GM12878 (cell line): ENCODE measurements around the gene DIP2C. TPM values are rescaled to one million over a fixed set of nuclear protein-coding genes. Genes with fewer than 3 reads are reported as not detected.

ENCODE experiments used
- ATAC-seq: fragments of 200-7000 bp; cut with Tn5 transposase; 3 replicates; pipeline ENCODE4 v1.9.1; 2020; ENCODE audit warnings: mild to moderate bottlenecking, moderate library complexity
- BruUV-seq: library from RNA; stranded (reverse); fragments of 400-500 nt; replicated peaks from 2 replicates; lab custom pipeline; 2021; lab: Mats Ljungman, UMichigan
- CTCF ChIA-PET: fragments of 300-600 bp; sonication (Branson Sonifier 250); formaldehyde crosslinking; extraction: SDS; loops from one replicate; lab custom pipeline; 2021; ENCODE audit warnings: inconsistent platforms; lab: Yijun Ruan, JAX
- POLR2A ChIA-PET: fragments of 350-600 bp; formaldehyde crosslinking; extraction: SDS; loops from one replicate; lab custom pipeline; 2021; ENCODE audit warnings: inconsistent platforms; lab: Charles Lee
- RAD21 ChIA-PET: fragments of 300-600 bp; sonication (Branson Sonifier 250); formaldehyde crosslinking; loops from one replicate; lab custom pipeline; 2023; ENCODE audit warnings: antibody characterized with exemption; ENCODE audit not compliant: unreplicated experiment; lab: Charles Lee
- SMC1A ChIA-PET: fragments of 300-600 bp; sonication (Branson Sonifier 250); formaldehyde crosslinking; loops from one replicate; lab custom pipeline; 2023; ENCODE audit not compliant: unreplicated experiment, uncharacterized antibody; lab: Charles Lee
- DNase-seq: peaks from one replicate; pipeline ENCODE4 v3.0.0-alpha.2; 2011; ENCODE audit warnings: low read depth, low spot score
- FAIRE-seq: peaks from 3 replicates; lab custom pipeline; 2011; peaks lifted over from hg19 to GRCh38; lab: Jason Lieb, UNC
- H2AFZ ChIP-seq: 2 replicates; pipeline ENCODE4 v1.6.0; 2011; ENCODE audit warnings: low read depth, low read length, control low read depth; ENCODE audit not compliant: control insufficient read depth
- H3K27ac ChIP-seq: 2 replicates; pipeline ENCODE4 v1.5.1; 2011; ENCODE audit warnings: control low read depth; ENCODE audit not compliant: control insufficient read depth, insufficient read depth
- H3K27me3 ChIP-seq, 2 experiments: replicated peaks in 1 of 2; 2 replicates each; pipeline versions ENCODE4 v1.6.0 to v1.6.1; 2011; ENCODE audit warnings: low read length in 1 of 2; ENCODE audit not compliant: control insufficient read depth in 2 of 2, insufficient read depth in 2 of 2
- H3K36me3 ChIP-seq, 2 experiments: 2 replicates each; pipeline ENCODE4 v1.5.1; 2011; ENCODE audit warnings: low read length in 1 of 2; ENCODE audit not compliant: control insufficient read depth in 2 of 2, insufficient read depth in 2 of 2
- H3K4me1 ChIP-seq: 2 replicates; pipeline ENCODE4 v1.6.1; 2011; ENCODE audit warnings: mild to moderate bottlenecking, low read length, moderate library complexity, mixed read lengths; ENCODE audit not compliant: control insufficient read depth, insufficient read depth
- H3K4me2 ChIP-seq: 2 replicates; pipeline ENCODE4 v1.6.0; 2011; ENCODE audit warnings: control low read depth; ENCODE audit not compliant: control insufficient read depth, insufficient read depth
- H3K4me3 ChIP-seq: fragments of 200-600 bp; sonication (generic); 2 replicates; pipeline ENCODE4 v1.5.1; 2016
- H3K79me2 ChIP-seq: 2 replicates; pipeline ENCODE4 v1.6.0; 2011; ENCODE audit warnings: low read length; ENCODE audit not compliant: control insufficient read depth, insufficient read depth
- H3K9ac ChIP-seq: 2 replicates; pipeline ENCODE4 v1.8.0; 2011; ENCODE audit warnings: low read length, control low read depth, mixed read lengths; ENCODE audit not compliant: control insufficient read depth, insufficient read depth
- H3K9me3 ChIP-seq: replicated peaks from 3 replicates; pipeline ENCODE4 v1.5.1; 2011; ENCODE audit warnings: mild to moderate bottlenecking, low read length; ENCODE audit not compliant: control insufficient read depth, insufficient read depth
- H4K20me1 ChIP-seq: 2 replicates; pipeline ENCODE4 v1.6.0; 2011; ENCODE audit not compliant: control insufficient read depth, insufficient read depth
- DPF2 ChIP-seq: fragments of 450-650 bp; IDR thresholded peaks from 2 replicates; pipeline ENCODE4 v1.6.1; 2017; ENCODE audit warnings: mild to moderate bottlenecking
- RAD51 ChIP-seq: fragments of 450-650 bp; IDR thresholded peaks from 2 replicates; pipeline ENCODE4 v1.6.1; 2016; ENCODE audit warnings: moderate library complexity, mild to moderate bottlenecking, inconsistent platforms
- TCF12 ChIP-seq: IDR thresholded peaks from 2 replicates; pipeline ENCODE4 v1.6.1; 2011; ENCODE audit warnings: low read depth, mild to moderate bottlenecking, low read length
- WGBS: methylation state at CpG from one replicate; pipeline ENCODE4 v1.1.6; 2016; ENCODE audit warnings: low lambda C conversion rate; ENCODE audit not compliant: insufficient replicate concordance, insufficient coverage; ENCODE audit errors: missing lambda C conversion rate; 5-methylcytosine and 5-hydroxymethylcytosine counted together
- in situ Hi-C: fragments of 300-500 bp; cut with MboI; formaldehyde crosslinking; loops from 9 replicates; pipeline ENCODE4 v1.14.3; 2018; ENCODE audit warnings: mixed read lengths
- intact Hi-C: fragments of 100-400 bp; cut with micrococcal nuclease; formaldehyde crosslinking; loops from one replicate; pipeline ENCODE4 v1.14.2; 2022; ENCODE audit not compliant: unreplicated experiment
- polyA plus RNA-seq, 11 experiments: library from polyadenylated mRNA; depleted of rRNA in 4 of 11; unstranded in 6 of 11; stranded (reverse) in 5 of 11; fragments of >200 nt; fragmentation: Nextera tagmentation in 4 of 11; fragmentation: Illumina TruSeq in 1 of 11; extraction: Ambion mirVana in 4 of 11; extraction: Trizol in 1 of 11; gene quantifications; 1 replicate in 1 of 11; 2 replicates in 10 of 11; pipeline versions ENCODE4 v1.2.1 to v1.2.3, GENCODE V29; 2011 to 2016; ENCODE audit warnings: inconsistent platforms in 2 of 11, missing spikeins in 2 of 11, low read depth in 1 of 11
- total RNA-seq, 4 experiments: library from RNA; depleted of rRNA in 3 of 4; stranded (reverse); fragments of >200 nt in 3 of 4; fragmentation: Illumina TruSeq in 1 of 4; extraction: Trizol in 1 of 4; gene quantifications; 2 replicates each; pipeline versions ENCODE4 v1.2.1 to v1.2.3, GENCODE V29; 2013 to 2021
- TF ChIP-seq, protein P1 (sequence below): IDR thresholded peaks from 2 replicates; pipeline ENCODE4 v1.6.1; 2011; ENCODE audit warnings: mild to moderate bottlenecking, low read depth, low read length, moderate library complexity; ENCODE audit not compliant: insufficient replicate concordance
- TF ChIP-seq, protein P2 (sequence below): fragments of 450-650 bp; formaldehyde crosslinking; IDR thresholded peaks from 2 replicates; pipeline ENCODE4 v1.4.0; 2022; ENCODE audit warnings: mild to moderate bottlenecking, moderate library complexity

DIP2C gene
- total and polyA plus RNA-seq, 10 of the 15 experiments (the other 5 are each of a cell fraction or from before 2014, with no cell fraction given) = 0.01 to 0.10 (median 0.06) TPM

DNA sequence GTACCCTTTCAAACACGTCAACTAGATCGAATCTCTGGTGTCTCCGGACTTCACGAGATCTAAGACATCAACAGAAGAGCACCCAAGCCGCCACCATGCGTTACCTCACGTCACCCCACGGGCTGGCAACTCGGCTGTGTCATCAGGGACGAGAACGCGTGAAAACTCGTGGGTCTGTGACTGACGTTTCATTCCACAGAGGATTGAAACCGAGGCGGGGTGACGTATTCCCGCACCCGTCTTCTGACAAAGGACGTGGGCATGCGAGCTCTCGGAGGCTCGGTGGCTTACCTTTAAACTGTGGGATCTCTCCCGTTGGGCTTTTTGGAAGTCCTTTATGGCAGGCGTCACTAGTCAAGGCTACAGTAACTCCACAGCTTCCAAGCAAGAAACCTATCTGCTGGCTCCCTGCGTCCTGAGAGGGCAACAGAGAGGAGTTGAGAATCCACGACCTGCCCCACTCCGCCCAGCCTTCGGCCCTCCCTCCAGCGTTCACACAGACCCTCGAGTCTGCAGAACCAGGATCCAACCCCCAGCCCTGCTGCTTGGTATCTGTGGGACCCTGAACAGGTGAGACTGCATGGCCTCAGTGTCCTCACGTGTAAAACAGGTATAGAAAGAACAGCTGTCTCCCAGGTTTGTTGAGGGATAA is 298.9 kb downstream of the DIP2C start:
- DNase-seq (no peak), FAIRE-seq (no peak), ATAC-seq (no peak)
- H3K79me2 ChIP-seq = no peaks in the 10 kb centered on the region
- intact Hi-C loops = no loop called here
- H3K4me2 ChIP-seq = no peak overlapping the region
- POLR2A ChIA-PET = no interaction called here
- TF ChIP-seq DPF2 = no peak
- TF ChIP-seq TCF12 = no peak
- TF ChIP-seq, protein P1, sequence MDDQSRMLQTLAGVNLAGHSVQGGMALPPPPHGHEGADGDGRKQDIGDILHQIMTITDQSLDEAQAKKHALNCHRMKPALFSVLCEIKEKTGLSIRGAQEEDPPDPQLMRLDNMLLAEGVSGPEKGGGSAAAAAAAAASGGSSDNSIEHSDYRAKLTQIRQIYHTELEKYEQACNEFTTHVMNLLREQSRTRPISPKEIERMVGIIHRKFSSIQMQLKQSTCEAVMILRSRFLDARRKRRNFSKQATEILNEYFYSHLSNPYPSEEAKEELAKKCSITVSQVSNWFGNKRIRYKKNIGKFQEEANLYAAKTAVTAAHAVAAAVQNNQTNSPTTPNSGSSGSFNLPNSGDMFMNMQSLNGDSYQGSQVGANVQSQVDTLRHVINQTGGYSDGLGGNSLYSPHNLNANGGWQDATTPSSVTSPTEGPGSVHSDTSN = no peak
- TF ChIP-seq, protein P2, sequence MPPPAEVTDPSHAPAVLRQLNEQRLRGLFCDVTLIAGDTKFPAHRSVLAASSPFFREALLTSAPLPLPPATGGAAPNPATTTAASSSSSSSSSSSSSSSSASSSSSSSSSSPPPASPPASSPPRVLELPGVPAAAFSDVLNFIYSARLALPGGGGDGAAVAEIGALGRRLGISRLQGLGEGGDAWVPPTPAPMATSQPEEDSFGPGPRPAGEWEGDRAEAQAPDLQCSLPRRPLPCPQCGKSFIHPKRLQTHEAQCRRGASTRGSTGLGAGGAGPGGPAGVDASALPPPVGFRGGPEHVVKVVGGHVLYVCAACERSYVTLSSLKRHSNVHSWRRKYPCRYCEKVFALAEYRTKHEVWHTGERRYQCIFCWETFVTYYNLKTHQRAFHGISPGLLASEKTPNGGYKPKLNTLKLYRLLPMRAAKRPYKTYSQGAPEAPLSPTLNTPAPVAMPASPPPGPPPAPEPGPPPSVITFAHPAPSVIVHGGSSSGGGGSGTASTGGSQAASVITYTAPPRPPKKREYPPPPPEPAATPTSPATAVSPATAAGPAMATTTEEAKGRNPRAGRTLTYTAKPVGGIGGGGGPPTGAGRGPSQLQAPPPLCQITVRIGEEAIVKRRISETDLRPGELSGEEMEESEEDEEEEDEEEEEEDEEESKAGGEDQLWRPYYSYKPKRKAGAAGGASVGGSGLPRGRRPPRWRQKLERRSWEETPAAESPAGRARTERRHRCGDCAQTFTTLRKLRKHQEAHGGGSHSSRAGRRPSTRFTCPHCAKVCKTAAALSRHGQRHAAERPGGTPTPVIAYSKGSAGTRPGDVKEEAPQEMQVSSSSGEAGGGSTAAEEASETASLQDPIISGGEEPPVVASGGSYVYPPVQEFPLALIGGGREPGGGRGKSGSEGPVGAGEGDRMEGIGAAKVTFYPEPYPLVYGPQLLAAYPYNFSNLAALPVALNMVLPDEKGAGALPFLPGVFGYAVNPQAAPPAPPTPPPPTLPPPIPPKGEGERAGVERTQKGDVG = no peak
- TF ChIP-seq RAD51 = no peak
- SMC1A ChIA-PET = no interaction called here
- H3K9me3 ChIP-seq = no peaks in the 10 kb centered on the region
- no peaks in the 10 kb centered on the region for H4K20me1 ChIP-seq
- RAD21 ChIA-PET = no interaction called here
- CTCF ChIA-PET = no interaction called here
- BruUV-seq = no TSS peak
- H3K9ac ChIP-seq = no peak overlapping the region
- no peak overlapping the region for H3K27ac ChIP-seq
- H3K27me3 ChIP-seq = no peaks in the 10 kb centered on the region; a peak in 1 of 4 replicates
- H3K4me1 ChIP-seq = no peaks in the 10 kb centered on the region
- no peak overlapping the region for H3K4me3 ChIP-seq
- H3K36me3 ChIP-seq = no peaks in the 10 kb centered on the region
- in situ Hi-C loops = no loop called here
- no peak overlapping the region for H2AFZ ChIP-seq
- 56% methylated on average over 32 of the region's 32 CpGs for WGBS
